Fibroblast of pulmonary artery (primary cell): ENCODE results near the gene CDR2.

Source experiments
- DNase-seq: peaks from one replicate; pipeline ENCODE4 v3.0.0-alpha.2; 2010; ENCODE audit warnings: low read depth
- H3K4me3 ChIP-seq: replicated peaks from 2 replicates; pipeline ENCODE4 v1.5.1; 2011; ENCODE audit warnings: low read depth, mild to moderate bottlenecking, control low read depth, low read length, moderate library complexity
- TF ChIP-seq, protein P1 (sequence below): IDR thresholded peaks from 2 replicates; pipeline ENCODE4 v1.5.1; 2011; ENCODE audit warnings: mild to moderate bottlenecking, control low read depth, low read length, inconsistent platforms; ENCODE audit errors: missing control alignments

The CDR2 gene

DNA sequence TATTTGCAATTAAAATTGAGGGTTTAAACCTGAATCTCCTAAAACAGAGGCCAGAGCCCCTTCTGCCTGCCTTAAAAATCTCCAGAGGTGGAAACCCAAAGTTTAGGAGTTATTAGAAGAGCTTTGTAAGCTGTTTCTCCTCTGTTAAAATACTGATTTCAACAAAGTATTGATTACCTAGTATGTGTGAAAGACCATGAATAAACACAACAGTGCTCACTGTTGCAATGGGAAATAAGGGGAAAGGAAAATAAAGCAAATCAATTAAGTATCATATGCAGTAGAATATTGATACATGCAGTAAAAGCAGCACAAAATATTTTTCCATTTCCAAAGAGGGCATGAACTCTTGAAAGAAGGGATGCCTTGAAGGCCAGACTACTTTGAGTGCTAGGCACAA lies 14.7 kb downstream of the CDR2 start:
- TF ChIP-seq, protein P1, sequence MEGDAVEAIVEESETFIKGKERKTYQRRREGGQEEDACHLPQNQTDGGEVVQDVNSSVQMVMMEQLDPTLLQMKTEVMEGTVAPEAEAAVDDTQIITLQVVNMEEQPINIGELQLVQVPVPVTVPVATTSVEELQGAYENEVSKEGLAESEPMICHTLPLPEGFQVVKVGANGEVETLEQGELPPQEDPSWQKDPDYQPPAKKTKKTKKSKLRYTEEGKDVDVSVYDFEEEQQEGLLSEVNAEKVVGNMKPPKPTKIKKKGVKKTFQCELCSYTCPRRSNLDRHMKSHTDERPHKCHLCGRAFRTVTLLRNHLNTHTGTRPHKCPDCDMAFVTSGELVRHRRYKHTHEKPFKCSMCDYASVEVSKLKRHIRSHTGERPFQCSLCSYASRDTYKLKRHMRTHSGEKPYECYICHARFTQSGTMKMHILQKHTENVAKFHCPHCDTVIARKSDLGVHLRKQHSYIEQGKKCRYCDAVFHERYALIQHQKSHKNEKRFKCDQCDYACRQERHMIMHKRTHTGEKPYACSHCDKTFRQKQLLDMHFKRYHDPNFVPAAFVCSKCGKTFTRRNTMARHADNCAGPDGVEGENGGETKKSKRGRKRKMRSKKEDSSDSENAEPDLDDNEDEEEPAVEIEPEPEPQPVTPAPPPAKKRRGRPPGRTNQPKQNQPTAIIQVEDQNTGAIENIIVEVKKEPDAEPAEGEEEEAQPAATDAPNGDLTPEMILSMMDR = no peak
- DNase-seq = no peak
- no peak overlapping the region for H3K4me3 ChIP-seq

DNA sequence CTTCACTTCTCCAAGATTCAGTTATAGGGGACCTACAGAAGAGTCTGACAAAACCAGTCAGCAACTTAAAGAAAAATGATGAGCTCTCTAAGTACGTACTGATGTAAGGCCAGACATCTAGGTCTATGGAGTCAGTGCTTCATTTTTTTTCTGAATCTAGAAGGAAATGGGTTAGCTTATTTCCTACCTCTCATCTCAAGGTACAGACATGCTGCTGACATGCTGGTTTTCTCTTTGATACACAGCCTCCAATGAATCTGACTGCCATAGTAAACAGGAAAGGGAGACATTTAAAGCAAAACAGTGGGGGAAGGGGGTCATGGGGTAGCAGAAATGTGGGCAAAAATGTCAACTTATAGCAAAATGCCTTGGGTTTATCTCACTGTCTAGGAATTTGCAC lies 16.4 kb downstream of the CDR2 start:
- no peak for DNase-seq
- TF ChIP-seq, protein P1 = no peak

DNA sequence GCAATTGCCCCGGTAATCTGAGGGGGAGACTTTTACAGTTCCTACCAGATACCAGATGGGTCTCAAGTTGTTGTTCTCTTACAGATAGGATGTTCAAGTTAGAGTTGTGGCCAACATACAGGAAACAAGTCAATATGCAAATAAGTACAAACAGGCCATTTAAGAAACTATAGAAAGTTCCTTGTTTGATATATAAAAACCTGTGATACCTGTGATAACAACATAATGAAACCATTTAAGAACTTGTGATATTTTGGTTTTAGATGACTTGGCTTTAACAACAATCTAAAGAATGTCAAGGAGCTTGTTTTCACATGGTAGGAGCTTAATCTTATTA lies 16.8 kb downstream of the CDR2 start:
- H3K4me3 ChIP-seq = no peak overlapping the region
- TF ChIP-seq, protein P1 = no peak
- no peak for DNase-seq

More for the DNA sequence above, 16.4 kb downstream of the CDR2 start:
- H3K4me3 ChIP-seq = no peak overlapping the region

DNA sequence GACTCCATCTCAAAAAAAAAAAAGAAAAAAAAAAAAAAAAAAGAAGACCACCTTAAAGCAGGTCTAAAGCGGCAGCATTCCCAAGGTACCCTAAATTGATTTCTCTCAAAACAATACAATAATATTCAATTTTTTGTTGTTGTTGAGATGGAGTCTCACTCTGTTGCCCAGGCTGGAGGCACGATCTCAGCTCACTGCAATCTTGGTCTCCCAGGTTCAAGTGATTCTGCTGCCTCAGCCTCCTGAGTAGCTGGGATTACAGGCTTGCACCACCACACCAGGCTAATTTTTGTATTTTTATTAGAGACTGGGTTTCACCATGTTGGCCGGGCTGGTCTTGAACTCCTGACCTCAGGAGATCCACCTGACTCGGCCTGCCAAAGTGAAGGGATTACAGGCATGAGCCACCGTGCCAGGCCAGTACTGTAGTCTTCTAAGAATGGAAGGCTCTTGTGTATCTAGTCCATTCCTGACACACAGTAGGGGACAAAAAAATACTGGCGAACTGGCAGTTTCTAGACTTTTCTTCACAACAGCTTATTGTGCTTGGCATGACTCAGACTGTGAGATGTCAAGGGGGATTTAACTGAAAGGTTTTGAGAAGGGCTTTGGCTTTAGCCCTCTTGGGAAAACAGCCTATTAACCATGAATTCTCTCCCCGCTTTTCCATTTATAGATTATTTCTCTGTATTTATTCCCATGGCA lies 17.3 kb downstream of the CDR2 start:
- TF ChIP-seq, protein P1 = no peak
- DNase-seq = no peak
- no peak overlapping the region for H3K4me3 ChIP-seq

DNA sequence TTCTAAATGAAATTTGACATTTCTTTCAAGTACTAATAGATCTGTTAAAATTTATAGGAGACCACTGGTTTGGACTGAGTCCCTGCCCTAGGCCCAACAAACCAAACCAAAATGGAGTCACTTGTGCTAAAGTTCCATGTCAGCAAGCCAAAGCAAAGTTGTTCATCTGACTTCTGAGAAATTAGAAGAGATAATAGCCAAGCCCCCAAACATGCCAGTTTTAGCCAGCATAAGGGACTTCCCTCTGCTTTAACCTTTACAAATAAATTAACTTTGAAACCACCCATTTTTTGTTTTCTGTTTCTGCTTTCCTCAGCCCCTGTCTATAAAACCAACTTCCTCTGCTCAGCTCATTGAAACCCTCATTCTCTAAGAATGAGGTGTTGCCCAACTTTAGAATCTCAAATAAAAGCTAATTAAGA lies 18.9 kb downstream of the CDR2 start:
- DNase-seq = no peak

DNA sequence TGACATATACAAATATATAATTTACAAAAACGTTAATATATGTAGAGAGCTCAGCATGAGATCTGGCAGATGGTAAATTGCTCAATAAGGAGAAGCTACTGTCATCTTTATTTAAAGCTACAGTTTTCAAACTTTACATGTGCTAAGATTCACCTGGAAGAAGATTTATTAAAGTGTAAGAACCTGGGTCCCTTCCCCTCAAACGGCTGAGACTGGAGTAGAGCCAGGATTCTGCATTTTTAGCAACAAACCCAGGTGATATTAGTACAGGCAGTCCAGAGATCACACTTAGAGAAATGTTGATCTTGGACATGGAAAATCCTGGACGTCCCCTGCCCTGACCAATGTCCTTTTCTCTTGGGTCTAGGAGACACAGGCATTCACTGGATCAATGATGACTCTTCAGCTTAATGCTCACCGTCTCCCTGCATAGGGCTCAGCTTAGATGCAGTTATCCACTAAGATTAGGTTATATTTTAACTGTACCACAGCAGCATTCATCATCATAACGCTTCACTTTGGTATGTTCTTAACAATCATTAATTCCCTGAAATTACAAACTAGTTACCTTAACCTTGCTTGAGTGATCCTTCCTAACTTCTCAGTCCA lies 20.4 kb downstream of the CDR2 start:
- DNase-seq = no peak
- H3K4me3 ChIP-seq = no peak overlapping the region
- TF ChIP-seq, protein P1 = no peak

More for the DNA sequence above, 18.9 kb downstream of the CDR2 start:
- no peak overlapping the region for H3K4me3 ChIP-seq
- TF ChIP-seq, protein P1 = no peak
